GOT3 (cell line): ENCODE data around the gene UBXN6.
A peak's percentile ranks its signal among the peaks of the same experiment; 100 is the strongest.

ENCODE experiments used
- DNase-seq: peaks from one replicate; lab custom pipeline; 2025; ENCODE audit warnings: mixed read lengths; lab: John Stamatoyannopoulos, UW

UBXN6 gene

GRCh38 chr19:4439243-4439642, 18.4 kb downstream of the UBXN6 start:
- DNase-seq: no peak

GRCh38 chr19:4437103-4437502, 20.5 kb downstream of the UBXN6 start:
- DNase-seq: no peak

GRCh38 chr19:4436231-4436630, 21.4 kb downstream of the UBXN6 start:
- no peak for DNase-seq

GRCh38 chr19:4434391-4434790, 23.2 kb downstream of the UBXN6 start:
- DNase-seq: no peak

GRCh38 chr19:4432918-4433506, 24.6 kb downstream of the UBXN6 start:
- no peak for DNase-seq

GRCh38 chr19:4431808-4432674, 25.6 kb downstream of the UBXN6 start:
- no peak for DNase-seq

GRCh38 chr19:4431296-4431695, 26.3 kb downstream of the UBXN6 start:
- no peak for DNase-seq

GRCh38 chr19:4430760-4431159, 26.8 kb downstream of the UBXN6 start:
- no peak for DNase-seq

GRCh38 chr19:4429771-4430171, 27.8 kb downstream of the UBXN6 start:
- DNase-seq: no peak

GRCh38 chr19:4429256-4429655, 28.3 kb downstream of the UBXN6 start:
- no peak for DNase-seq

- no peak for DNase-seq
Observed at GRCh38 chr19:4428326-4428975, 29.1 kb downstream of the UBXN6 start.

GRCh38 chr19:4425537-4425936, 32.1 kb downstream of the UBXN6 start:
- DNase-seq: peak; percentile 15

- no peak for DNase-seq
Observed at GRCh38 chr19:4423416-4424126, 34.0 kb downstream of the UBXN6 start.

- no peak for DNase-seq
Observed at GRCh38 chr19:4416268-4416667, 41.3 kb downstream of the UBXN6 start.

GRCh38 chr19:4415352-4415751, 42.2 kb downstream of the UBXN6 start:
- no peak for DNase-seq

- DNase-seq: no peak
Observed at GRCh38 chr19:4414800-4415321, 42.7 kb downstream of the UBXN6 start.

- DNase-seq: no peak
Observed at GRCh38 chr19:4414144-4414799, 43.3 kb downstream of the UBXN6 start.

- DNase-seq: no peak
Observed at GRCh38 chr19:4413588-4413987, 44.0 kb downstream of the UBXN6 start.

- no peak for DNase-seq
Observed at GRCh38 chr19:4409123-4409933, 48.3 kb downstream of the UBXN6 start.

GRCh38 chr19:4406626-4407025, 51.0 kb downstream of the UBXN6 start:
- DNase-seq: no peak

- DNase-seq: no peak
Observed at GRCh38 chr19:4405977-4406376, 51.6 kb downstream of the UBXN6 start.
